ENCODE data around the gene ELMO2.
A peak's percentile ranks its signal among the peaks of the same experiment; 100 is the strongest.

ELMO2 gene

DNA sequence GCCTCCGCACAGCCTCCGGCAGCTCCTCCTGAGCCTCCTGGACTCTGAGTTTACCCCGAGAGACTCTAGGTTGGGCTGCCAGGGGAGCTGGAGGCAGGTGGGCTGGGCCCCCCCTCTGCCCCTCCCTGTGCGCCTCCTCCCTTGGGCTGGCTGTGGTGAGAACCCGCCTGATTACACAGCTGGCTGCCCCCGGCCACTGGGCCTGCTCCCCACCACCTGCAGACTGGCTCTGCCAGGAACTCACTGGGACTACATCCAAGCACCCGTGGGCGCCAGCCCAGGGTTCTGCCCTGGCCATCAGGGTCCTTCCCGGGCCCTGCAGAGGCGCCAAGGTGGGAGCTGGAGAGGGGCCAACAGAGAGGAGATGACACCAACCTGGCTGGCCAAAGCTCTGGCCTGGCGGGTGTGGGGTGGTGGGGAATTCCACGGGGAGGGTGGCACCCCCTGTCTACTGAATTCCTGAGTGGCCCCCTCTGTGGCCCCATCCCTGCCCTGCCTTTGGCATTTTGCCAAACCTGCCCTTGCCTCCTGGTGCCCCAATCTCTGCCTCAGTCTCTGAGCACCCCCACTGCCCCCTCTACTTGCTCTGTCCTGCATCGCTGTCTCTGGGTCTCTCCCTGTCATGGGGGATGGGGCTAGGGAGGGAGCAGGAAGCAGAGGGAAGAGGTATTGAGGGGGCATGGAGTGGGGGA lies 76.2 kb downstream of the ELMO2 start:
- TF ChIP-seq, protein P1, sequence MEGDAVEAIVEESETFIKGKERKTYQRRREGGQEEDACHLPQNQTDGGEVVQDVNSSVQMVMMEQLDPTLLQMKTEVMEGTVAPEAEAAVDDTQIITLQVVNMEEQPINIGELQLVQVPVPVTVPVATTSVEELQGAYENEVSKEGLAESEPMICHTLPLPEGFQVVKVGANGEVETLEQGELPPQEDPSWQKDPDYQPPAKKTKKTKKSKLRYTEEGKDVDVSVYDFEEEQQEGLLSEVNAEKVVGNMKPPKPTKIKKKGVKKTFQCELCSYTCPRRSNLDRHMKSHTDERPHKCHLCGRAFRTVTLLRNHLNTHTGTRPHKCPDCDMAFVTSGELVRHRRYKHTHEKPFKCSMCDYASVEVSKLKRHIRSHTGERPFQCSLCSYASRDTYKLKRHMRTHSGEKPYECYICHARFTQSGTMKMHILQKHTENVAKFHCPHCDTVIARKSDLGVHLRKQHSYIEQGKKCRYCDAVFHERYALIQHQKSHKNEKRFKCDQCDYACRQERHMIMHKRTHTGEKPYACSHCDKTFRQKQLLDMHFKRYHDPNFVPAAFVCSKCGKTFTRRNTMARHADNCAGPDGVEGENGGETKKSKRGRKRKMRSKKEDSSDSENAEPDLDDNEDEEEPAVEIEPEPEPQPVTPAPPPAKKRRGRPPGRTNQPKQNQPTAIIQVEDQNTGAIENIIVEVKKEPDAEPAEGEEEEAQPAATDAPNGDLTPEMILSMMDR (IDR thresholded peaks at IDR 0.05; ENCODE audit: low read depth, low read length): no peak
- H3K4me3 ChIP-seq (replicated peaks in 1 of 2; ENCODE audit: low read depth in 2 of 2, low read length in 2 of 2): no peak overlapping the region
- DNase-seq (ENCODE audit: low read depth in 2 of 2): no peak

GRCh38 chr20:46328200-46328882 lies 78.1 kb downstream of the ELMO2 start:
- H3K4me3 ChIP-seq (replicated peaks in 1 of 2; ENCODE audit: low read depth in 2 of 2, low read length in 2 of 2): no peak overlapping the region
- DNase-seq (ENCODE audit: low read depth in 2 of 2): no peak
- TF ChIP-seq, protein P1 (IDR thresholded peaks at IDR 0.05; ENCODE audit: low read depth, low read length): no peak

DNA sequence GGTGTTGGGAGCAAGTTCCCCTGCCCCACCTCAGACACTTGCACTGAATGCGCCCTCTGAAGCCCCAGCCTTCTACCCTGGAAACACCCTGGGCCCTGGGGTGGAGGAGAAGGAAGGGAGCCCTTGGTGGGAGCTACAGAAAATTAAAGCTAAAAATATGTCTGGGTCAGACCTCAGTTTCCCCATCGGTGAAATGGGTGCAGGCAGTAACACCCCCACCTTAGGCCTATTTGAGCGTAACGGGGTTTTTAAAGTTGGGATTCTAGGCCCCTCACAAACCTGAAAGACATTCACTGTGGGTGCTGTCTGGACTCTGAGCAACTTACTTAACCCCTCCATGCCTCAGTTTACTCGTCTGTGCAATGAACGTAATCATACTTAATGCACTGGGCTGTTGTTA lies 78.9 kb downstream of the ELMO2 start:
- no peak overlapping the region for H3K4me3 ChIP-seq (replicated peaks in 1 of 2; ENCODE audit: low read depth in 2 of 2, low read length in 2 of 2)
- no peak for DNase-seq (ENCODE audit: low read depth in 2 of 2)
- TF ChIP-seq, protein P1 (IDR thresholded peaks at IDR 0.05; ENCODE audit: low read depth, low read length): no peak

DNA sequence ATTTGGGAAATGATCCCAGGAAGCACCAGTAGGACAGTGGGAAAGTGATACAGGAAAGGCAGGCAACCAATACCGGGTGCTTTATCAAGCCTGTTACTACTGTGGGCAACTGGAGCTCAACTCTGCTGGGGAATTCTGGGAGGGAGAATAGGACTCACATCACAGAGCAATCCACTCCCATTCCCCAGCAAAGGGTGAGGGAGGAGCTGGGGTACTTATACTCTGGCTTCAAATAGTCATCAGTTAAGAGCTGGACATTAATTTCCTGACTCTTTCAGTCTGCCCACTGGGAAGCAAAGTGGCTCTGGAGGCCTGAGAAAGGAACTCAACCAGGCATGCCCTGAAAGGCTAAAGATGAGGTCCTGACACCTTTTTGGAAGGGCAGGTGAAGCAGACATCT lies 80.6 kb downstream of the ELMO2 start:
- no peak overlapping the region for H3K4me3 ChIP-seq (replicated peaks in 1 of 2; ENCODE audit: low read depth in 2 of 2, low read length in 2 of 2)
- no peak for DNase-seq (ENCODE audit: low read depth in 2 of 2)
- TF ChIP-seq, protein P1 (IDR thresholded peaks at IDR 0.05; ENCODE audit: low read depth, low read length): no peak

DNA sequence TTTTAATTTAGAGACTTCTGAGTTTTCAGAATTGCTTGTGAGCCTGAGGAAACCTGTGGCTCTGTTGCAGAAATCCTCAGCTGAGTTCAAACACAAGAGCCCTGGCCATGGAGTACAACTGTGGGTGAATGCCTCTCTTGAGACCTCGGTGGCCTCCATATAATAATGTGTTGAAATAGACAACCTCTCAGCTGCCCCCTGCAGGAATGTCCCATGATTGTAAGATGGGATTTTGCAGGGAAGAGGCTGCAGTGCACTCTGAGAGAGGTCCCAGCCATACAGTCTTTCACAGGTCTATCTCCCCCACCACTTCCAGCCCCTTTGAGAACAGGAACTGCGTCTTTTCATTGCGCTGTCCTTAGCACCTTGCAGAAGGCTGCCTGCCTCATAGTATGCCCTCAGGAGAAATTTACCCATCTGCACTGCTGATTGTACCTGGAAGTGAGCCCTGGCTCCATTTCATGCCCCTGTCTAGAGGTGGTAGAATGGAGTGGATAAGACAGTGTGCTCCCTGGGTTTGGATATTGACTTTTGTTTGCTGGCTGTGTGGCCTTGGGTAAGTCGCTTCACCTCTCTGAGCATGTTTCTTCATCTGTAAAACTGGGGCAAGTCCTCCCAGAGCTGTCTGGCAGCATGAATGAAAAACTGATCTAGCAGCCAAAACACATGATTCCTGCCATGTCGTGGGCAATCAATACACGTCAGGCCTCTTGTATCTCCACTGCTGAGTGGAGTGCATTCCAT lies 81.3 kb downstream of the ELMO2 start:
- peak; percentile 41 to 54 for DNase-seq (ENCODE audit: low read depth in 2 of 2)
- TF ChIP-seq, protein P1 (IDR thresholded peaks at IDR 0.05; ENCODE audit: low read depth, low read length): peak; percentile 54
- no peak overlapping the region for H3K4me3 ChIP-seq (replicated peaks in 1 of 2; ENCODE audit: low read depth in 2 of 2, low read length in 2 of 2)

GRCh38 chr20:46324379-46324778 lies 82.0 kb downstream of the ELMO2 start:
- H3K4me3 ChIP-seq (replicated peaks in 1 of 2; ENCODE audit: low read depth in 2 of 2, low read length in 2 of 2): no peak overlapping the region

More at GRCh38 chr20:46324379-46324778, 82.0 kb downstream of the ELMO2 start:
- no peak for DNase-seq (ENCODE audit: low read depth in 2 of 2)
- TF ChIP-seq, protein P1 (IDR thresholded peaks at IDR 0.05; ENCODE audit: low read depth, low read length): no peak

All from cardiac fibroblast (primary cell).